Upper lobe of left lung (tissue), 4 donors: ENCODE measurements around the gene SLC19A1.

Source experiments
- CTCF ChIP-seq, 6 experiments: fragments of 450-650 bp in 4 of 6; fragments of 200-600 bp in 2 of 6; sonication (generic) in 2 of 6; IDR thresholded peaks; one replicate each; pipeline ENCODE4 v1.5.1; 2016 to 2019; ENCODE audit warnings: antibody characterized with exemption in 6 of 6
- POLR2A ChIP-seq, 4 donors: fragments of 450-650 bp; IDR thresholded peaks; one replicate each; pipeline ENCODE4 v1.5.1; 2016 to 2017; ENCODE audit warnings: antibody characterized with exemption in 4 of 4, mild to moderate bottlenecking in 2 of 4

- TF ChIP-seq CTCF (IDR thresholded peaks at IDR 0.05): no peak
- TF ChIP-seq POLR2A (IDR thresholded peaks at IDR 0.05): no peak
Measured at GRCh38 chr21:45453308-45453950, 88.8 kb downstream of the SLC19A1 start.
